Neuronal stem cell (in vitro differentiated cells): ENCODE data around the gene CARD16.
A peak's percentile ranks its signal among the peaks of the same experiment; 100 is the strongest.

Experiments used
- DNase-seq: peaks from one replicate; pipeline ENCODE4 v3.0.0-alpha.2; 2013; ENCODE audit warnings: low spot score
- H2AFZ ChIP-seq: one replicate; pipeline ENCODE4 v1.6.1; 2013; ENCODE audit warnings: mild to moderate bottlenecking, low read length, inconsistent platforms
- H2AK5ac ChIP-seq: 2 replicates; pipeline ENCODE4 v1.6.1; 2013; ENCODE audit warnings: low read depth, mild to moderate bottlenecking, inconsistent platforms, low read length, moderate library complexity, mixed read lengths
- H2BK120ac ChIP-seq: 2 replicates; pipeline ENCODE4 v1.6.1; 2013; ENCODE audit warnings: low read depth, mild to moderate bottlenecking, inconsistent platforms, low read length, moderate library complexity, mixed read lengths
- H2BK12ac ChIP-seq: one replicate; pipeline ENCODE4 v1.6.1; 2013; ENCODE audit warnings: low read length, inconsistent platforms
- H2BK15ac ChIP-seq: 2 replicates; pipeline ENCODE4 v1.6.1; 2013; ENCODE audit warnings: mild to moderate bottlenecking, low read length, inconsistent platforms, mixed read lengths
- H2BK5ac ChIP-seq: one replicate; pipeline ENCODE4 v1.6.1; 2013; ENCODE audit warnings: inconsistent platforms, mild to moderate bottlenecking, low read length, moderate library complexity
- H3K14ac ChIP-seq: one replicate; pipeline ENCODE4 v1.6.1; 2013; ENCODE audit warnings: low read length, inconsistent platforms
- H3K18ac ChIP-seq: 2 replicates; pipeline ENCODE4 v1.6.1; 2013; ENCODE audit warnings: low read length, inconsistent platforms
- H3K23ac ChIP-seq: 2 replicates; pipeline ENCODE4 v1.6.1; 2013; ENCODE audit warnings: low read depth, mild to moderate bottlenecking, mixed read lengths, low read length, inconsistent platforms; ENCODE audit not compliant: poor library complexity
- H3K27ac ChIP-seq: replicated peaks from 3 replicates; pipeline ENCODE4 v1.5.1; 2013; ENCODE audit warnings: low read length, inconsistent platforms
- H3K27me3 ChIP-seq, 3 experiments: 2 replicates each; pipeline ENCODE4 v1.6.1; 2013; ENCODE audit warnings: low read length in 3 of 3, mild to moderate bottlenecking in 2 of 3, inconsistent platforms in 1 of 3, low read depth in 1 of 3, mixed read lengths in 1 of 3, moderate library complexity in 1 of 3; ENCODE audit not compliant: control insufficient read depth in 3 of 3, insufficient read depth in 3 of 3
- H3K36me3 ChIP-seq, 2 donors: replicated peaks in 1 of 2; 2 replicates each; pipeline ENCODE4 v1.6.1; 2013; ENCODE audit warnings: low read length in 2 of 2; ENCODE audit not compliant: control insufficient read depth in 2 of 2, insufficient read depth in 2 of 2
- H3K4ac ChIP-seq: 2 replicates; pipeline ENCODE4 v1.6.1; 2013; ENCODE audit warnings: inconsistent platforms, mild to moderate bottlenecking, low read length, moderate library complexity
- H3K4me1 ChIP-seq, 2 donors: 1 replicate in 1 of 2; 2 replicates in 1 of 2; pipeline ENCODE4 v1.6.1; 2013; ENCODE audit warnings: low read length in 2 of 2, low read depth in 1 of 2; ENCODE audit not compliant: control insufficient read depth in 2 of 2, insufficient read depth in 1 of 2
- H3K4me2 ChIP-seq: one replicate; pipeline ENCODE4 v1.6.1; 2013; ENCODE audit warnings: mild to moderate bottlenecking, low read length, inconsistent platforms; ENCODE audit not compliant: insufficient read depth, poor library complexity, severe bottlenecking
- H3K4me3 ChIP-seq, 2 donors: 2 replicates each; pipeline ENCODE4 v1.5.1; 2013; ENCODE audit warnings: low read length in 2 of 2, mild to moderate bottlenecking in 2 of 2, inconsistent platforms in 1 of 2, moderate library complexity in 1 of 2
- H3K79me1 ChIP-seq: one replicate; pipeline ENCODE4 v1.6.1; 2013; ENCODE audit warnings: low read depth, mild to moderate bottlenecking, inconsistent platforms, low read length, moderate library complexity
- H3K9ac ChIP-seq: one replicate; pipeline ENCODE4 v1.6.1; 2013; ENCODE audit warnings: mild to moderate bottlenecking, low read depth, low read length, inconsistent platforms; ENCODE audit not compliant: poor library complexity
- H3K9me3 ChIP-seq, 2 donors: replicated peaks in 1 of 2; 2 replicates each; pipeline versions ENCODE3 to v1.6.1; 2013; ENCODE audit warnings: low read length in 2 of 2, mild to moderate bottlenecking in 2 of 2, inconsistent platforms in 1 of 2, low read depth in 1 of 2, mixed read lengths in 1 of 2, moderate library complexity in 1 of 2; ENCODE audit not compliant: control insufficient read depth in 2 of 2, insufficient read depth in 1 of 2
- H4K8ac ChIP-seq: one replicate; pipeline ENCODE4 v1.6.1; 2013; ENCODE audit warnings: low read depth, mild to moderate bottlenecking, inconsistent platforms, low read length, moderate library complexity
- H4K91ac ChIP-seq: one replicate; pipeline ENCODE4 v1.6.1; 2013; ENCODE audit warnings: low read length, low read depth, mild to moderate bottlenecking, inconsistent platforms; ENCODE audit not compliant: poor library complexity
- WGBS, 2 donors: extraction: QIAGEN DNeasy Blood & Tissue Kit; methylation state at CpG; one replicate each; pipeline ENCODE4 v1.1.7; 2013; ENCODE audit warnings: missing lambda C conversion rate in 2 of 2, mixed read lengths in 1 of 2; ENCODE audit not compliant: insufficient read length in 2 of 2, insufficient replicate concordance in 1 of 2; ENCODE audit errors: extremely low coverage in 2 of 2; 5-methylcytosine and 5-hydroxymethylcytosine counted together

CARD16 gene

DNA sequence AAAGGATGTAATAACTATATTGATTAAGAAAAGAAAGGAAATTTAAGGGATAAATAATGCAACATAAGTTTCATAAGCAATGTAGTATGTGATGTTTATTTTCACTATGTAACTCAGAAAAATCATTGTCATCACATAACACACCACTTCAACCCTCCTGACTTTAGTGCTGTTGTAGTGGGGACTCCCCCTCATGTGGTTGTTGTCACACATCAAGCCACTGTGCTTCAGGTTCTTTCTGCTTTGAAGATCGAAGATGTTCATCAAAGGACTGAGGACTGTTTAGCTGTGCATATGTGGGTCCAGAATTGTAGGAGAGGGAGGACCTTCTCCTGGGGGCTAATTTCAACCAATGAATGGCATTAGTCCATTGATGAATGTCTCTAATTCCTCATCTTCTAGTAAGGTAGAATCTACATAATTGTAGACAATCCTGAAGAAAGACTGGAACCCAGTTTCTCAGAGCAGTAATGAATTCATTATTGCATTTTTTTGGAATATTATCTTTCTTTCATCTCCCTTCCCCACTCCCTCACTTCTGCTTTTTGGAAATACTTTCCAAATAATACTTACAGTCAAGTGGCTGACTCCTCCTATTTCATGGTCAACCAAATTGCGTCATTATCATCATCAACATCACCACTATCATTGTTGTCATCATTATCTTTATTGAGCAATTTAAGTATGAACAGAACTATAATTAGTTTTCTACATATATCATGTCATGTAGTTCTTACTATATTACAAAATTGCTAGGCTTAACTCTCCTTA is 9.8 kb upstream of the CARD16 start:
- Histone ChIP-seq H3K27me3 (no peaks in the 10 kb centered on the region), H4K8ac (no peak overlapping the region), H3K9me3 (no peaks in the 10 kb centered on the region), H3K23ac (no peak overlapping the region), H3K4ac (no peak overlapping the region), H3K18ac (no peak overlapping the region), H3K4me1 (peaks cover 0 to 2% of the 10 kb centered on the region in 2 donors), H2AFZ (no peak overlapping the region), H2BK5ac (no peak overlapping the region), H3K14ac (no peak overlapping the region), H2BK15ac (no peak overlapping the region), H3K36me3 (no peaks in the 10 kb centered on the region), H3K79me1 (no peaks in the 10 kb centered on the region), H3K9ac (no peak overlapping the region), H3K4me2 (no peak overlapping the region), H2BK120ac (no peak overlapping the region), H3K27ac (no peak overlapping the region), H3K4me3 (no peak overlapping the region), H2BK12ac (no peak overlapping the region), H2AK5ac (no peak overlapping the region), H4K91ac (no peak overlapping the region)
- DNase-seq = no peak
- WGBS, 2 donors = no CpG with 5 or more reads among the region's 2 CpGs

DNA sequence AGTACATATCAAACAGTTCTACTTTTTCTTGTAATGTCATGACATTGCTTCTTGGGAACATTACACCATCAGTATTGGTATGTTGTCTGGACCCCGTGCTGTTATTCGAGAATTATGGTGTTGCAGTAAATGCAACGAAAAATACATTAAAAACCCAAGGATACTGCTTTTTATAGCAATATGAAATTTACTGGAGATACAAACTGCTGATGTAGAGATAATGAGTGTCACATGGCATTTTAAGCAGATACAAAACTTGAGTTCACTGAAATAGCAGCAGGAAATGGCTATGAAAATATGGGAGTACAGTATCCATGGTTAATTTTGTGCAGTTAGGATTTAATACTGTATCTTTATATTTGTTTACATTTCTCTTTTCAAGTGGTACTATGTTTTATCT is 7.4 kb upstream of the CARD16 start:
- no peak for DNase-seq
- H2BK12ac ChIP-seq = no peak overlapping the region
- H3K23ac ChIP-seq = no peak overlapping the region
- no peak overlapping the region for H3K4me2 ChIP-seq
- WGBS, 2 donors = no CpG with 5 or more reads among the region's 3 CpGs
- peaks cover 0 to 2% of the 10 kb centered on the region in 2 donors for H3K4me1 ChIP-seq
- H3K9ac ChIP-seq = no peak overlapping the region
- no peak overlapping the region for H2AFZ ChIP-seq
- no peak overlapping the region for H3K18ac ChIP-seq
- no peak overlapping the region for H3K4me3 ChIP-seq
- no peaks in the 10 kb centered on the region for H3K79me1 ChIP-seq
- no peaks in the 10 kb centered on the region for H3K9me3 ChIP-seq
- no peak overlapping the region for H2AK5ac ChIP-seq
- no peaks in the 10 kb centered on the region for H3K36me3 ChIP-seq
- no peak overlapping the region for H3K27ac ChIP-seq
- no peak overlapping the region for H2BK5ac ChIP-seq
- H2BK15ac ChIP-seq = no peak overlapping the region
- H3K27me3 ChIP-seq = no peaks in the 10 kb centered on the region
- no peak overlapping the region for H4K91ac ChIP-seq
- H3K14ac ChIP-seq = no peak overlapping the region
- H2BK120ac ChIP-seq = no peak overlapping the region
- no peak overlapping the region for H4K8ac ChIP-seq
- H3K4ac ChIP-seq = no peak overlapping the region

- no peak overlapping the region for H3K4me2 ChIP-seq
- no peaks in the 10 kb centered on the region for H3K79me1 ChIP-seq
- DNase-seq = no peak
- no peak overlapping the region for H2BK5ac ChIP-seq
- H4K91ac ChIP-seq = no peak overlapping the region
- no peak overlapping the region for H2BK15ac ChIP-seq
- H3K36me3 ChIP-seq = no peaks in the 10 kb centered on the region
- no peak overlapping the region for H3K27ac ChIP-seq
- no peak overlapping the region for H2BK12ac ChIP-seq
- no peak overlapping the region for H2AFZ ChIP-seq
- no peak overlapping the region for H3K4me3 ChIP-seq
- peaks cover 0 to 9% of the 10 kb centered on the region in 2 donors for H3K4me1 ChIP-seq
- H3K27me3 ChIP-seq = no peaks in the 10 kb centered on the region
- no peak overlapping the region for H4K8ac ChIP-seq
- H2BK120ac ChIP-seq = no peak overlapping the region
- no peak overlapping the region for H3K9ac ChIP-seq
- H3K23ac ChIP-seq = no peak overlapping the region
- no peak overlapping the region for H3K14ac ChIP-seq
- WGBS, 2 donors = no CpG with 5 or more reads among the region's 2 CpGs
- no peak overlapping the region for H2AK5ac ChIP-seq
- no peaks in the 10 kb centered on the region for H3K9me3 ChIP-seq
- no peak overlapping the region for H3K4ac ChIP-seq
- H3K18ac ChIP-seq = no peak overlapping the region
These were observed 6.4 kb upstream of the CARD16 start for GRCh38 chr11:105051559-105051958.

GRCh38 chr11:105049481-105049880 is 4.3 kb upstream of the CARD16 start:
- no peak overlapping the region for H2BK120ac ChIP-seq
- H3K4me2 ChIP-seq = no peak overlapping the region
- no peak overlapping the region for H3K18ac ChIP-seq
- H3K27ac ChIP-seq = no peak overlapping the region
- H3K23ac ChIP-seq = no peak overlapping the region
- no peaks in the 10 kb centered on the region for H3K27me3 ChIP-seq
- no peak overlapping the region for H3K14ac ChIP-seq
- no peak overlapping the region for H4K91ac ChIP-seq
- no peak overlapping the region for H3K9ac ChIP-seq
- no peaks in the 10 kb centered on the region for H3K36me3 ChIP-seq
- H3K4me3 ChIP-seq = no peak overlapping the region
- whole genome bisulfite sequencing, 2 donors = no CpG with 5 or more reads among the region's 1 CpG
- no peak for DNase-seq
- H3K4ac ChIP-seq = no peak overlapping the region
- H3K4me1 ChIP-seq = peaks cover 0 to 9% of the 10 kb centered on the region in 2 donors
- no peak overlapping the region for H2BK12ac ChIP-seq
- no peaks in the 10 kb centered on the region for H3K79me1 ChIP-seq
- H4K8ac ChIP-seq = no peak overlapping the region
- no peak overlapping the region for H2AK5ac ChIP-seq
- H3K9me3 ChIP-seq = no peaks in the 10 kb centered on the region
- peak overlapping the region; percentile 31 for H2AFZ ChIP-seq
- no peak overlapping the region for H2BK5ac ChIP-seq
- H2BK15ac ChIP-seq = no peak overlapping the region
